ENCODE results near the gene MGAT4B. TPM values are rescaled to one million over a fixed set of nuclear protein-coding genes. Genes with fewer than 3 reads are reported as not detected.

Gene MGAT4B
- total and polyA plus RNA-seq, 2 of the 4 experiments (the other 2 are of a cell fraction), result 73.7 to 155 TPM

- ATAC-seq (ENCODE audit: low read depth), result no peak
- H3K27me3 ChIP-seq (ENCODE audit: control insufficient read depth, insufficient read depth, low read length), result no peaks in the 10 kb centered on the region
- BruUV-seq (replicated peaks), result no TSS peak
- H3K4me3 ChIP-seq (ENCODE audit: insufficient read depth, low read depth, low read length), result no peak overlapping the region
- peak overlapping the region; percentile 96 for H2AK5ac ChIP-seq (ENCODE audit: low read depth, low read length)
- peak overlapping the region; percentile 97 for H3K4ac ChIP-seq (ENCODE audit: low read depth, low read length)
- peak overlapping the region; percentile 99 for H3K27ac ChIP-seq (ENCODE audit: insufficient read depth, low read length)
- peak overlapping the region; percentile 89 to 93 for H4K8ac ChIP-seq (ENCODE audit: low read depth in 2 of 2, low read length in 2 of 2)
- peaks cover 29% of the 10 kb centered on the region for H3K4me1 ChIP-seq (ENCODE audit: control insufficient read depth, insufficient read depth, low read length)
- 87% methylated on average over 5 of the region's 14 CpGs; no CpG with 5 or more reads in 1 of the 2 experiments for WGBS, 2 experiments (ENCODE audit: extremely low coverage in 2 of 2, insufficient read length in 1 of 2)
- peak overlapping the region; percentile 91 for H3K23ac ChIP-seq (ENCODE audit: low read depth, low read length)
- H2BK20ac ChIP-seq (ENCODE audit: low read depth, low read length), result peak overlapping the region; percentile 89
- H2AFZ ChIP-seq (replicated peaks; ENCODE audit: low read length, poor library complexity), result peak overlapping the region; percentile 89
- POLR2A ChIA-PET (ENCODE audit: unreplicated experiment), result interaction anchor here (0.7 kb wide), 1 partner anchor 10 kb away, joined by 4 read pairs; no protein-coding TSS in a partner anchor
- peak overlapping the region; percentile 84 for H3K18ac ChIP-seq (ENCODE audit: low read depth, low read length)
- peaks cover 17% of the 10 kb centered on the region for H3K36me3 ChIP-seq (ENCODE audit: control insufficient read depth, insufficient read depth, low read length)
- no peak for DNase-seq
- dilution Hi-C loops (cut with HindIII; ENCODE audit: low sequenced_read_pairs, unreplicated experiment) (no loop called here), intact Hi-C loops (cut with micrococcal nuclease) (no loop called here), in situ Hi-C loops (cut with MboI; ENCODE audit: low sequenced_read_pairs) (no loop called here)
- peak overlapping the region; percentile 22; the same call in 1 of the 2 replicates for H3K9ac ChIP-seq (ENCODE audit: low read depth, low read length)
- H4K91ac ChIP-seq (ENCODE audit: insufficient read depth, low read depth, low read length), result peak overlapping the region; percentile 95
- H2BK15ac ChIP-seq (ENCODE audit: low read depth, low read length), result peak overlapping the region; percentile 87; the same call in 2 of the 3 replicates
- H2AK9ac ChIP-seq (replicated peaks; ENCODE audit: low read depth, low read length, poor library complexity), result peak overlapping the region; percentile 96
- H4K5ac ChIP-seq (ENCODE audit: low read depth, low read length), result peak overlapping the region; percentile 81
- H3K56ac ChIP-seq (ENCODE audit: extremely low read depth, insufficient read depth, low read length), result no peak overlapping the region
- H3K14ac ChIP-seq (replicated peaks; ENCODE audit: low read depth, low read length), result peak overlapping the region; percentile 93
- CTCF ChIA-PET, result no interaction called here
- H3K4me2 ChIP-seq (ENCODE audit: low read depth, low read length), result peak overlapping the region; percentile 60; the same call in 1 of the 2 replicates
- H2BK120ac ChIP-seq (ENCODE audit: low read depth, low read length), result peak overlapping the region; percentile 96
- TF ChIP-seq CHD1 (IDR thresholded peaks at IDR 0.05; ENCODE audit: low read depth, low read length) (no peak), POLR2A (IDR thresholded peaks at IDR 0.05; ENCODE audit: low read depth, low read length) (no peak), CEBPB (IDR thresholded peaks at IDR 0.05; ENCODE audit: low read depth, low read length) (no peak)
- TF ChIP-seq, protein P1, sequence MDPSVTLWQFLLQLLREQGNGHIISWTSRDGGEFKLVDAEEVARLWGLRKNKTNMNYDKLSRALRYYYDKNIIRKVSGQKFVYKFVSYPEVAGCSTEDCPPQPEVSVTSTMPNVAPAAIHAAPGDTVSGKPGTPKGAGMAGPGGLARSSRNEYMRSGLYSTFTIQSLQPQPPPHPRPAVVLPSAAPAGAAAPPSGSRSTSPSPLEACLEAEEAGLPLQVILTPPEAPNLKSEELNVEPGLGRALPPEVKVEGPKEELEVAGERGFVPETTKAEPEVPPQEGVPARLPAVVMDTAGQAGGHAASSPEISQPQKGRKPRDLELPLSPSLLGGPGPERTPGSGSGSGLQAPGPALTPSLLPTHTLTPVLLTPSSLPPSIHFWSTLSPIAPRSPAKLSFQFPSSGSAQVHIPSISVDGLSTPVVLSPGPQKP (IDR thresholded peaks at IDR 0.05; ENCODE audit: borderline replicate concordance, low read depth, low read length), result no peak
- peaks cover 25% of the 10 kb centered on the region for H4K20me1 ChIP-seq (ENCODE audit: insufficient read depth, low read length)
- no peaks in the 10 kb centered on the region for H3K9me3 ChIP-seq (ENCODE audit: control insufficient read depth, insufficient read depth, low read length)
- peak overlapping the region; percentile 75 for H2BK5ac ChIP-seq (ENCODE audit: low read depth, low read length, poor library complexity, severe bottlenecking)
- H3K9me1 ChIP-seq (ENCODE audit: insufficient read depth, low read length), result peaks cover 29% of the 10 kb centered on the region
- H3K79me1 ChIP-seq (ENCODE audit: low read depth in 1 of 2, low read length in 2 of 2), result peaks cover 4 to 34% of the 10 kb centered on the region in 2 experiments
Measured at GRCh38 chr5:179817890-179818745, 11.5 kb upstream of the MGAT4B start.

Data from IMR-90 (cell line).